GM18870 (cell line): ENCODE results near the gene RAPGEF5.

Source experiments
- ATAC-seq: cut with Tn5 transposase; IDR thresholded peaks from one replicate; pipeline ENCODE4 v1.9.1; 2021; ENCODE audit warnings: moderate library complexity; ENCODE audit not compliant: unreplicated experiment

RAPGEF5 gene

DNA sequence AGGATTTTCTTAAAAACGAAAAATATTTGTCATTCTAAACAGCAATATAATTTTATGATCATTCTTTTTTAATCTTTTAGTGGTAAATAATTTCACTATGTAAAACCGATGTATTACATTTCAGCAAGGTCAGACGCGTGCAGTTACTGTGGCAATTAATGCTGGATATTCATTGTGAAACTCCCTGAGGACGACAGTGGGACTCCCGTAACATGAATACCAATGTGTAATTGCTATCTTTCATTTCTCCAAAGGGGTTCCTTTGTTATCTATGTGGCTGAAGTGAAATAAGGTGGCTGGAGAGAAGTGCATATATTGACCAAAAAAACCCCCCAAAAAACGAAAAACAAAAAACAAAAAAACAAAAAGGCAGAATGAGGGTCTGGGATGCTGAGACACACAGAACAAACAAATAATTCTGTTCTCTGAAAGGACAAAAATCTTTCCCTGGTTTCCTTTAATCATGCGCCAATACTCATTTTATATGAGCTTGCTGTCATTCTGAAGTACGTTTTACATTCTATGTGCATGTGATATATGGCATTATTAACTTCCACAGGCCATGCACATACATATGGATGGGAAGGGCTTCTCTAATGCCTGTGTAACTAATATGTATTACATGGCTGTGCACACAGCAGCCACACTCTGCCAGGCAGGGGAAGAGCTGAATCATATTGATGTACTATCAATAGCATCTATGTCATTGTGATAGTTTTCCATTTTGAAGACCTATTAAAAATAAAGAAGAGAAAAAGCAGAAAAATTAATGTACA is 161.4 kb downstream of the RAPGEF5 start:
- ATAC-seq: no peak

DNA sequence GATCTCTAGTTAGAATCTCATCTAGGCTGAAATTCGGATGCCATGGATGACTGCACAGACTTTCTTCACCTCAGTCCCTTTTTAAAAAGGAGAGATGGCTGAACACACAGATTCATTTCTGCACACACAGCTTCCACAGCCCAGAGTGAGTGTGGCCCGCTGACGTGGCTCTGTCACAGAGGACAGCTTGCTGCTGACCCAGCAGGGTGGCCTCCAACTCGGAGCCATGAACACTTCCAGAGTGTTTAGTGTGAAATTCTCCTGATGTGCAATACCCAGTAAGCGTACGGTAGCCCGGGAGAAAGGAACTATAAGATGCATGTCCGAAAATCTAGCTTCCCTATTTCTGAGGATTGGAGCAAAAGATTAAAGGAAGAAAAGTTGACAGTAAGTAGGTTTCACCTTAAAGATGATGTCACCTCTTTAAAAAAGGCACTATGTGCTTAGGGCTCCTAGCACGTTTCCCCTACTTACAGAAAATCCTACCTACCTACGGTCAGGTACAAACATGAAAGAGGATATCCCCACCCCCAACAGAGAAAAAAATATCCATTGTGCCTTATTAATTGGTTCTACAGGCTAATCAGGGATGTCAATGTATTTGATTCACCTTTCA is 162.2 kb downstream of the RAPGEF5 start:
- no peak for ATAC-seq

DNA sequence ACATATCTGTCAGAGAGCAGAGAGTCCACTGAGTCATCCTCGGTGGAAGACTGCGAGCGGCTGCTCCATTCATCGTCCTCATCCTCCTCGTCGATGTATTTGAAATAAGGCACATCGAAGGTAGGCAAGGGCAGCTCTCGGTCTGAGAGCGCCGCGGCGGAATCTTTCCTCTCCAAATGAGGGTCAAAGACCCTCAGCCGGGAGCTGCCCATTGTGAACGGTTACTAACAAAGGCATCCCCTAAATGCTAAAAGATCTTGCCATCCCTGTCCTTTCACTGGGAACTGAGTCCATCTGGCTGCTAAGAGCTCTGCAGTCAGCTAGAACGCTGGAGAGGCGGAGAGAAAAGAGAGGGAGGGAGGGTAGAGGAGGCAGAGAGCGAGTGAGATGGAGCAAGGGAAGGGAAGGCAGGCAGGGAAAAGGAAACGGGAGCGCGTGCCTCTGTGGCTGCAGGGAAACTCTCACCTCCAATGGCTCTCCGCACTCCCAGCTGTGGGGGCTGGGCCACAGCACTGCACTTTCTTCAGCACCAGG is 163.4 kb downstream of the RAPGEF5 start:
- ATAC-seq: no peak

DNA sequence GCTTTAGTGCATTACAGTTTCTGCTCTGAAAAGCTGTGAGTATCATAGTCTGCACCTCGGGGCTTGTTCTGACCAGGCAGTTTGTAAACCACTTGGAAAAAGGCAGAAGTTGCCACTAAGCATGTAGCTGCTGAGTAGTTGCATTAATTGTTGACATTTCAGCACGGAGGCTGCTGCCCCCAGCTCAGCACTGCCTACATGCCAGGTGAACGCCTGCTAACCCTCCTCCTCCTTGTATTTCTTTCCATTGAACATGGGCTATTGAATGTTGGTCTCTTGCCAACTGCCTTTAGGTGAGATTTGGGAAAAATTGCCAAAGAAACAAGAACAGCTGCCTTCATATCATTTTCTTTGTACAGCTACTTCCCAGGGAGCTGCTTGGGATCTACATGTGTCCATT is 164.2 kb downstream of the RAPGEF5 start:
- ATAC-seq: no peak

DNA sequence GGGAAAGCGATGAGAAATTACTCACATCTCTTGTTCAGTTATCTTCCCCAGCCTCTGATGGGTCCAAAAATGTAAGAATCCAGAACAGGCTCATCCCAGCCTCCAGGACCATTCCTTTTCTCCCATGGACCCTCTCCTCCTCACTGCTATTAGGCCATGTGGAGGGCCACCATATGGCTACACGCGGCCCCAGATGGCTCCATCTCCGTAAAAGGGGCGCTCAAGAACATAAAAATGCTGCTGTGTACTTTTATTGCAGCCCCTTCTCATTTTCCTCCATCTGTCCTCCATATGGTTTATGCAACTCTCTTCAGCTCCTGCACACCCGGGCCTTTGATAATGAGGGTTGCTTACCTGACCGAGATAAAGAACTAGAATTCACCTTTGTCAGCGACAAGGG is 166.2 kb downstream of the RAPGEF5 start:
- ATAC-seq: no peak

DNA sequence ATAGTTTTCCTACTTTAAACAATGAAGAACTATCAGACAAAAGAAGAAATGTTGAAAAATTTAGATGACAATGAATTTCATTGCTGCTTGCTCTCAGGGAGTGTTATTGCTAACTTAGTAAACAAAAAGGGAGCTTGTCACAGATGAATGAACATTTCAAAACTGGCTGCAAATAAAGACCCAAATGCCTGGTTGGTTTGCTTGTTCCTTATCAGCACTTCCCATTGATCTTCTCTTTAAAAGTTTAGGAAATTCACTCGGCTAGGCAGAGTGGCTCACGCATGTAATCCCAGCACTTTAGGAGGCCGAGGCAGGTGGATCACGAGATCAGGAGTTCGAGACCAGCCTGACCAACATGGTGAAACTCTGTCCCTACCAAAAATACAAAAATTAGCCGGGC is 167.2 kb downstream of the RAPGEF5 start:
- ATAC-seq: no peak

DNA sequence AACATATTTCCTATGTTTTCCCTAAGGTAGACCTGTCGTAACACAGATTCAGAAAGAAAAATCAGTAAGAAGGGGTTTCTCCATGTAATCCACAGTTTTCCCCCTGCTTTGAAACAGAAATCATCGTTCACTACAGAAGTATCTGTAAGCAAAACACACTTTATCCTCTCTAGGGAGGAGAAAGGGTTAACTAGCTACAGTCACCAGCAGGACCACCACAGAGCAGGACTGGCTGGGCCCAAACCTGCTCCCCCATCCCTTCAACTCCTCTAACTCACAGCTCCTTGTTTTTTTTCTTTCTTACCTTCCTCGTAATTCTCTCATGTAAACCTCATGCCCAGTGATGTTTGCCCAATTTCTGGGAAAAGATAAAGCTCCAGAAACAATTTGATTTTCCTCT is 167.7 kb downstream of the RAPGEF5 start:
- no peak for ATAC-seq

DNA sequence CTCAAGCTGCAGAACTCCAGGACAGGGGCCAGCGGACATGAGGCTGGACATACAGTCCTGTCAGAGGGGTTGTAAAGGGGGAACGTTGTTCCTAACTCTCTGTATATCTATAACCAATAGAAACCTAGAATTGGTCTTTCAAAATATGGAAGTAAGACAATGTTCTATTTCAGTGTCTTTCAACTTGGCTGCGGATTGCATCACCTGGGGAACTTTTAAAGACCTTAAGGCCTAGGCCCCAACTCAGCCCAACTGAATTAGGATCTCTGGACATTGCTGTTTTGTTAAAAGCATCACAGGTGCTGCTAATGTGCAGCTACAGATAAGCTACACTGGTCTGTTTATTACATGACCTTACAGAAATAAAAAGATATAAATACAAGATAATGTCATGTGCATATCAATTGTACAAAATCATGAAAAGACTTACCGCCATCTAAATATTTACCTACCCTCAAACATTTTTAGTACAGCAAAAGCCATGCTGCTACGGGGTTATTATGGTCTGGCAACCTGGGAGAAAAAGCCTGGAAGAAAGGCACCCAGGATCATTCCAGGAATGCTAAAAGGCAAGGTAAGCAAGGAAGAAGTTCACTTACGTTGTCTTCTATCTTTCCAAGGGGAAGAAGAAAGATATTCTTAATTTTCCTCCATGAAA is 169.1 kb downstream of the RAPGEF5 start:
- ATAC-seq: no peak

DNA sequence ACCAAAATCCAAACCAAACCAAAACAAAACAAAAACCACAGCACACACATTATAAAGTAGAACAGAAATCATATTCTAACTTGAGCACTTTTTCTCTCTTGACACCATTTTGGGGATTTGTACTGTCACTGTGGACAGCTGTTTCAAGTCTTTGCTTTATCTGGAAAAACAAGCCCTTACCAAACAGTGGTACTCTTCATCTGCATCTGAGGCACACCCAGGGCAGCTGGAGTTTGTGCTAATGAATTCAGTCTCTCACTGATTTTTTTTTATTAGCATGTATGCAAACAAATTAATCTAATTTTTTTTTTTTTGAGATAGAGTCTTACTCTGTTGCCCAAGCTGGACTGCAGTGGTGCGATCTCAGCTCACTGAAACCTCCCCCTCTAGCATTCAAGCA is 171.4 kb downstream of the RAPGEF5 start:
- no peak for ATAC-seq

DNA sequence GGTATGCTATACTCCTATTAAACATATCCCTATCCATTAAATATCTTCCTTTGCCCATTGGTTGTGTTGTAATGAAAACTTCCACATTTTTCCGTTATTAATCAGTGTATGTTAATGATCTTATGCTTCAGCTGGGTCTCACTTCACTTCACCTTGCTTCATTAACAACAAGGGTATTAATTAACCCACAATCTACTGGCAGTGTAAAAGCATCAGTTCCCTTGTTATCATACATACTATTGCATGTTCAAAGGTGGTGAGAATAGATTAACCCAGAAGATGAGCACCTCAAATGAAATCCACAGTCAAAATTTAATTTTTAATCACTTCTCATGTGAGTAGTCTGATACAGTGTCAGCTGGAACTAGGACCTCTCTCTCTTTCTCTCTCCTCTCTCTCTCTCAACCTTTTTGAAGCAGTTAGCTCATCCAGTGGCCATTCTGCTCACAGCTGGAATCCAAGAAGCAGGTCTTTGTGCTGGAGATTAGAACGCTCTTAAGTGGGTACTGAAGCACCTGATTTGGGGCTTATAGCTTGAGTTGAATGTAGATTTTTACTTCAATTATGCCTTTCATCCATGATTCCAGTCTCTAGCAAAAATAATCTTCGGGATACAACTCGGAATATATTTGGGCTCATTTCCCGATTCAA is 172.3 kb downstream of the RAPGEF5 start:
- ATAC-seq: no peak

DNA sequence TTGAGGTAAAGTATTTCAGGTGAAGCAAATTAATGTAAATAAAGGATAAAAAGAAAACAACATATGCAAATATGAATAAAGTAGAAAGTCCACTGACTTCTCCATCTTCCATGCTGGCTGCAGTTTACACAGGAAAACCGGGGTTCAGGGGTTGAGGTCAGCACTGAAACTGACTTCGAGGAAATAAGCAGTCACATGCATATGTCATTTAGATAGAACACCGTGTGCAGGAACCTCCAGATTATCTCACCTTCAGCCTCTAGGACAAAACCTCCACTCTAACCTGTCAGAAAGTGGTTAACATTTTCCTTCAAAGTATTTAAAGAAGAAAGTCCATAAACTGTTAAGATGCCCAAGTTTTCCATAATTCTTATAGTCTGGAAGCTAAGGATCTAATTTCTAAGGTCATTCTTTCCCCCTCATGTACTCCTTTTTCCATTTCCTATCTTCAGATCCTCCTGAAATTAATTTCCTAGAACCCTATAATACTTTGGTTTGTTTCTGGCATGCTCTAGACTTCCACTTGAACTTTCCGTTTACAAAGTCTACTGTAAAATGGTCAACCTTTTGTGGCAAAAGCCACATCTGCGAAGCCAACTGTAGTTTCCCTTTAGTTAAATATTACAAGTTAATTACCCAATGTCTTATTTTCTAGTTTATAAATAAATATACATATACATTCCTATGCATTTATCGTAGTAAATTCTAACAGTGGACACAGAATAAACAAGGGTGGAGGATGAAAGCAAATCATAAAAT is 173.3 kb downstream of the RAPGEF5 start:
- ATAC-seq: no peak

DNA sequence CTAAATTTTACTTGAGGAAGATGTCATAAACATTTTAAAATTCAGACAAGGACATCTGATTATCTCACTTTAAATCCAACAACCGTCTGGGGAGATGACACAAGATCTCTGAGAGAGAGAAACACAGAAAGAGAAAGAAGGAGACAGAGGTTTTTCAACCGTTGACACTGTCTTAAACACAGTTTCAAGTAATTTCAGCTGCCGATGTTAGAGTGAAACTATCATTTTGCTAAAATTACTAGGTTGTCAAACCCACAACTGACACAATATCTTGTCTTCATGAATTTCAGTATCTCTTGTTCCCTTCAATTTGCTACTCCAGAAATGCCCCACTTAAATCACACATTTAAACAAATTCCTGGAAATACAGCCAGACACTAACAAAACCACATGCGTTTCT is 174.8 kb downstream of the RAPGEF5 start:
- no peak for ATAC-seq

DNA sequence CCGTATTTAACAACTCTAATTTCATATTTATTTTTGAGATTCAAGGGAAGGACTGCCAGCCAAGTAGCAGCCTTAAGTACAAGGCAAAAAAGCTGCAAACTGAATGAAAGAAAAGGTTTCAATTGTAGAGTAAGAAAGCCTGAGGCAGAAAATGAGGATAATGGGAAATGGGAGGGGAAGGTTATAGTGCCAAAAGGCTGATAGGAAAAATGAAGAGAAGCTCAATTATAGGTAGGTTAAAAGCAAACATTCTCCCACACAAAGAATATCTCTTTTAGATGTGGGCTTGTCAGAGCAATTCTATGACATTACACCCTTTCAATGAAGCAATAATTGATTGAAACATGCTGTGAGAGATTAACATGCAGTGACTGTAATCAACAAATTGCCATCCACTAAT is 175.3 kb downstream of the RAPGEF5 start:
- no peak for ATAC-seq

DNA sequence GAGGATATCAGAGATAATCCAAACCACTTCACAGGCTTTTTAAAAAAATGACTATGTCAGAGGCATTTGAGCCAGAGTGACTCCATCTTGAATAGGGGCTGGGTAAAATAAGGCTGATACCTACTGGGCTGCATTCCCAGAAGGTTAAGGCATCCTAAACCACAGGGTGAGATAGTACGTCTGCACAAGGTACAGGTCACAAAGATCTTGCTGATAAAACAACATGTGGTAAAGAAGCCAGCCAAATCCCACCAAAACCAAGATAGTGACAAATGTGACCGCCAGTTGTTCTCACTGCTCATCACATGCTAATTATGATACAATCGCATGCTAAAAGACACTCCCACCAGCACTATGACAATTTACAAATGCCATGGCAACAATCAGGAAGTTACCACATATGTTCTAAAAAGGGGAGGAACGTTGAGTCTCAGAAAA is 177.5 kb downstream of the RAPGEF5 start:
- no peak for ATAC-seq

DNA sequence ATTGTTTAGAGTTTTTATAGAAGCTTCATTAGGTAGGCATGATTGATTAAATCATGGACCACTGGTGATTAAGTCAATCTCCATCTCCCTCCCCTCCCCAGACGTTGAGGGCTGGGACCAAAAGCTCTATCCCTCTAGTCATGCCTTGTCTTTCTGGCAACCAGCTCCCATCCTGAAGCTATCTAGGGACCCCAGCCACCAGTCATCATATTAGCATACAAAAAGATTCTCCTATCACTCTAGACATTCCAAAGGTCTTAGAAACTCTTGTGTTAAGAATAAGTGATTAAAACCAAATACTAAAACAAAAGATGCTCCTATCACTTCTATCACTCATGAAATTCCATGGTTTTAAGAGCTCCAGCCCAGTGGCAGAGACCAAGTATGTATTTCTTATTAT is 178.2 kb downstream of the RAPGEF5 start:
- no peak for ATAC-seq

DNA sequence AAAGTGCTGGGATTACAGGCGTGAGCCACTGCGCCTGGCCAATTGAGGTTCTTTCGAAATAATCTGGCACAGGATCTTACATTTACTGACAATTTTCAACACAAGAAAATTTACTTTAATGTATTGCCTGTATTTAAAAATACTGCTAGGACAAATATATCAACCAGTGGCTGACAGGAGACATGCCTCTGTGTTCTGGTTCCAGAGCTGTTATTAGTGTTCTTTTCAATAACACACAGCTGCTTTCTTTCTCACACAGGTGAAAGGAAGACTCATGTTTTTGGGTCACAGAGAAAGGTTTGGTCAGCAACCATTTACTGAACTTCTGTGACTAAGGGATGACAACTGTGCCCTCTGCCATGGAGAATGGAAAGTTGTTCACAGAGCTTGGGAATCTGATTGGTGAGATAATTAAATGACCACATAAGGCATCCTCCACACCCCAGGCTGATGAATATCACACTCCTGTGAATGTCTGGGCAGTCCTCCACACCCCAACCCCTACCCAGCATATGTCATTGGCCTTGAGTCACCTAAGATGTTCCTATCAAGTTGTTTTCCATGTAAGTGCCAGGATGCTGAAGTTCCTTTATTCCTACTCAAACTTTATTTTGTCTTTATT is 180.1 kb downstream of the RAPGEF5 start:
- ATAC-seq: no peak

DNA sequence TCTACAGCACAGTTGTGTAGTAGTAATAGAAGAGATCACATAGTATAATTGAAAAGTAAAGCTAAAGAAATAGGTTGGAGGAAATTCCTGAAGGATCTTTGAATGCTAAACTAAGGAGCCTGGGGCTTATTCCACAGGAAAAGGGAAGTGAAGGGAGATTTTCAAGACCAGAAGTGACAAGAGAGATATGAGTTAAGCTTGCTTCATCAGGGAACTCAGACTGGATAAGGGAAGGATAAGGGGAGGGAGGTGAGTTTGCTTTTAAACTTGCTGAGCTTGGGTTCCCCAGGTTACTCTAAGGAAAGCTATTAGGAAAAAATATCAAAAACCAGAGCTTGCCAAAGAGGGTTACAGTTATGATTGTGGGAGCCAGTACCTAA is 182.4 kb downstream of the RAPGEF5 start:
- ATAC-seq: no peak

DNA sequence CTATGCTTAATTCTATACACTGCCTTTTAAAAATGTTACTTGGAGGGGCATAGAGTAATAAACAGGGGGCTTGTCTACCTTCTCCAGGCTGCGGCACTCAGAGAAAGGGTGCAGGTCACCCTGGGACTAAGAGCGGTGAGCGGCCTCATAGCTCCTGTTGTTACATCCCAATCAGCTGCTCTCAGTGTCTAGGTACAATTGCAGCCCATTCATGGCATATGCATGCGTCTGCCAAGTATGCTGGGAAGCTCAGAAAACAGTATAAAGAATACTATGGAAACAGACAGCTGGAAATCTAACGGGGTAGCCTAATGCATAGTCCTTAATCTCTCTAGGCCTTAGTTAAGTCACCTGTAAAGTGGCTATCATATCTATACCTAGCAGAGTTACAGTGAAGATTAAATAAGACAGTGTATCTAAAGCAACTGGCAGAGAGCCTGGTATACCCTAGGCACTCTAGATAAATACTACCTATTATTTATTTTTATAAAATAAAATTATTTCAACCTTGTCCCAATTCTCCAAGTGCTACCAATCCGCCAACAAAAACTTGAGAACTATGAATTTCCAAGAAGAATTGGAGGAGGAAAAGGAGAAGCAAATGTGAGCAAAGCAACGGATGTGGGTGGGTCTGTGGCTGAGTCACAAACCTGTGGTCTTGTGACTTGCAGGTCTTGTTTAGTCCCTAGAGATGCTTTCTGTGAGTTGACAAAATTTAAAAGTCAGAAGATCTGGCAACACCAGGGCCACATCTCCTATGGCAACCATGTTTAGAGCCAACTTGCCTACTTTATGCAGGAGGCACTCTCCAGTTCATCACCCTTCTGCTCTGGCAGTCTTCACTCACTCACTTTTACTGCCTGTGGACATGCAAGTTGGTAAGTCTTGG is 183.0 kb downstream of the RAPGEF5 start:
- ATAC-seq: peak; percentile 75

DNA sequence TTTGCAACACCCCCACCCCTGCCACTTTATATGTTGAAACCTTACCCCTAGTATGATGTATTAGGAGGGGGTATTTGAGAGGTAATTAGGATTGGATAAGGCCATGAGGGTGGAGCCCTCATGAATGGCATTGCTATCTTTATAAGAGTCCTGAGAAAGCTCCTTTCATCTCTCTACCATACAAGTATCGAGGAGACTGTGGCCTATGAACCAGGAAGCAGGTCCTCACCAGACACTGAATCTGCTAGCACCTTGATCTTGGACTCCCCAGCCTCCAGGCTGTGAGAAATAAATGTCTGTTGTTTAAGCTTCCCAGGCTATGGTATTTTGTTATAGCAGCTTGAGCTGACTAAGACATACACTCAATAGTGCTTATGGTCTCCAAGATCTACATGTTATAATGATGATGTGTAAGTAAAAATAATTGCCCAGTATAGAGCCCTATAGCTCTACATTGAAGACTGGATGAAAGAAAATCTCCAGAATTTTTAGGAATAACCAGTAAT is 188.8 kb downstream of the RAPGEF5 start:
- no peak for ATAC-seq
